ENCODE data around the gene S100PBP.

GRCh38 chr1:32817159-32817814 lies at the start of gene S100PBP, which contains the start of gene YARS1:
- TF ChIP-seq CTCF (conservative IDR thresholded peaks at IDR 0.05; ENCODE audit: low read depth, low read length) = no peak
- no peak for TF ChIP-seq EZH2 (IDR thresholded peaks at IDR 0.05; ENCODE audit: borderline replicate concordance, low read depth, low read length, poor library complexity, severe bottlenecking)
